Measurements from ENCODE around the gene CTBP1.

CTBP1 gene

GRCh38 chr4:1211371-1211770, 37.6 kb downstream of the CTBP1 start:
- Histone ChIP-seq H3K9ac (ENCODE audit: low read depth in 1 of 2, low read length in 2 of 2) (no peak overlapping the region), H3K36me3 (ENCODE audit: control insufficient read depth in 2 of 2, insufficient read depth in 2 of 2, low read length in 2 of 2) (peaks cover 39 to 43% of the 10 kb centered on the region in 2 donors), H3K27me3 (ENCODE audit: control insufficient read depth in 2 of 2, insufficient read depth in 2 of 2, low read length in 2 of 2) (no peaks in the 10 kb centered on the region), H3K27ac (ENCODE audit: low read depth in 2 of 2, low read length in 2 of 2) (no peak overlapping the region), H3K9me3 (ENCODE audit: control insufficient read depth in 2 of 2, low read length in 2 of 2) (no peaks in the 10 kb centered on the region), H3K4me1 (ENCODE audit: control insufficient read depth in 2 of 2, insufficient read depth in 2 of 2, low read length in 2 of 2) (peaks cover 39 to 51% of the 10 kb centered on the region in 2 donors), H3K4me3 (ENCODE audit: low read length in 2 of 2) (no peak overlapping the region)

DNA sequence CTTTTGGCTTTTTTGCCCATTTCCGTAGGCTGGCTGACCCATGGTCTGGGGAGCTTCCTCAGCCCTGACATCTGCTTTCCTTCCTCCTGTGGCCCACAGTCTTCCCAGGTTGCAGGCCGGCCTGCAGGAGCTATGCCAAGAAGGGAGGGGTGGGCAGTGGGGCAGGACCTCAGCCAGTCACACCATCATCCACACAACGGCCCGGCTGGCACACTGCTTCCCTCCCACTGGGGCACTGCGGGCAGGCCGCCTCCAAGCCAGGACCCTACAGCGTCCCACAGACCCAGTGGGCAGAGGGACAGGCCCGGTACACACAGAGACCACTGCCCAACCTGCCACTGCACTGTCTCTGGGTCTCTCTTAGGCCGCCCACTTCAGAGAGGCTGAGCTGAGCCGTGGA, 38.0 kb downstream of the CTBP1 start:
- Histone ChIP-seq H3K9ac (ENCODE audit: low read depth in 1 of 2, low read length in 2 of 2) (no peak overlapping the region), H3K27me3 (ENCODE audit: control insufficient read depth in 2 of 2, insufficient read depth in 2 of 2, low read length in 2 of 2) (no peaks in the 10 kb centered on the region), H3K36me3 (ENCODE audit: control insufficient read depth in 2 of 2, insufficient read depth in 2 of 2, low read length in 2 of 2) (peaks cover 35 to 40% of the 10 kb centered on the region in 2 donors)

GRCh38 chr4:1210241-1210841, 38.6 kb downstream of the CTBP1 start:
- H3K9ac ChIP-seq (ENCODE audit: low read depth in 1 of 2, low read length in 2 of 2) = no peak overlapping the region
- H3K9me3 ChIP-seq (ENCODE audit: control insufficient read depth in 2 of 2, low read length in 2 of 2) = no peaks in the 10 kb centered on the region
- H3K36me3 ChIP-seq (ENCODE audit: control insufficient read depth in 2 of 2, insufficient read depth in 2 of 2, low read length in 2 of 2) = peaks cover 29 to 33% of the 10 kb centered on the region in 2 donors
- H3K27me3 ChIP-seq (ENCODE audit: control insufficient read depth in 2 of 2, insufficient read depth in 2 of 2, low read length in 2 of 2) = no peaks in the 10 kb centered on the region
- H3K4me1 ChIP-seq (ENCODE audit: control insufficient read depth in 2 of 2, insufficient read depth in 2 of 2, low read length in 2 of 2) = peaks cover 35 to 59% of the 10 kb centered on the region in 2 donors
- peak overlapping the region in 1 of 2 donors; percentile 15 for H3K4me3 ChIP-seq (ENCODE audit: low read length in 2 of 2)
- H3K27ac ChIP-seq (ENCODE audit: low read depth in 2 of 2, low read length in 2 of 2) = peak overlapping the region; percentile 52 to 78

More for the DNA sequence above, 38.0 kb downstream of the CTBP1 start:
- Histone ChIP-seq H3K27ac (ENCODE audit: low read depth in 2 of 2, low read length in 2 of 2) (no peak overlapping the region), H3K4me3 (ENCODE audit: low read length in 2 of 2) (no peak overlapping the region), H3K9me3 (ENCODE audit: control insufficient read depth in 2 of 2, low read length in 2 of 2) (no peaks in the 10 kb centered on the region), H3K4me1 (ENCODE audit: control insufficient read depth in 2 of 2, insufficient read depth in 2 of 2, low read length in 2 of 2) (peaks cover 35 to 53% of the 10 kb centered on the region in 2 donors)

DNA sequence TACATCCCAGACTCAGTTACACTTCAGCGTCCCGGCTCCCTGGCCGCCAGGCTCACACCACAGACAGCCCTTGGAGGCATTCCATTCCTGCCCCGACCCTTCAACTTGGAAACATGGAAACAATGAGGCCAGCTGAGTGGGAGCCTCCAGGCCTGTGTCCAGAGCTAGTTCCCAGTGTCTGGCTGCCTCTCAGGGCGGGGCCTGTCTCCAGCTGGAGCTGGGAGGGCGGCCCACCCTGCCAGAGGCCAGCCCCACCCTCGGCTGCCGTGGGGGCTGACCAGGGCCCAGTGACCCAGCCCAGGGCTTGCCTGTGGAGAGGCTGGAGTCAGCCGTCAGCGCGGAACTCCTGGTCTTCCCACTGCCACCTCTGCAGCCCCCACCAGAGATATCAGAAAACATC, 39.1 kb downstream of the CTBP1 start:
- Histone ChIP-seq H3K27me3 (ENCODE audit: control insufficient read depth in 2 of 2, insufficient read depth in 2 of 2, low read length in 2 of 2) (no peaks in the 10 kb centered on the region), H3K36me3 (ENCODE audit: control insufficient read depth in 2 of 2, insufficient read depth in 2 of 2, low read length in 2 of 2) (peaks cover 24 to 28% of the 10 kb centered on the region in 2 donors), H3K9me3 (ENCODE audit: control insufficient read depth in 2 of 2, low read length in 2 of 2) (no peaks in the 10 kb centered on the region), H3K4me3 (ENCODE audit: low read length in 2 of 2) (peak overlapping the region in 1 of 2 donors; percentile 15), H3K9ac (ENCODE audit: low read depth in 1 of 2, low read length in 2 of 2) (peak overlapping the region in 1 of 2 donors; percentile 44), H3K4me1 (ENCODE audit: control insufficient read depth in 2 of 2, insufficient read depth in 2 of 2, low read length in 2 of 2) (peaks cover 39 to 60% of the 10 kb centered on the region in 2 donors), H3K27ac (ENCODE audit: low read depth in 2 of 2, low read length in 2 of 2) (peak overlapping the region; percentile 52 to 78)

DNA sequence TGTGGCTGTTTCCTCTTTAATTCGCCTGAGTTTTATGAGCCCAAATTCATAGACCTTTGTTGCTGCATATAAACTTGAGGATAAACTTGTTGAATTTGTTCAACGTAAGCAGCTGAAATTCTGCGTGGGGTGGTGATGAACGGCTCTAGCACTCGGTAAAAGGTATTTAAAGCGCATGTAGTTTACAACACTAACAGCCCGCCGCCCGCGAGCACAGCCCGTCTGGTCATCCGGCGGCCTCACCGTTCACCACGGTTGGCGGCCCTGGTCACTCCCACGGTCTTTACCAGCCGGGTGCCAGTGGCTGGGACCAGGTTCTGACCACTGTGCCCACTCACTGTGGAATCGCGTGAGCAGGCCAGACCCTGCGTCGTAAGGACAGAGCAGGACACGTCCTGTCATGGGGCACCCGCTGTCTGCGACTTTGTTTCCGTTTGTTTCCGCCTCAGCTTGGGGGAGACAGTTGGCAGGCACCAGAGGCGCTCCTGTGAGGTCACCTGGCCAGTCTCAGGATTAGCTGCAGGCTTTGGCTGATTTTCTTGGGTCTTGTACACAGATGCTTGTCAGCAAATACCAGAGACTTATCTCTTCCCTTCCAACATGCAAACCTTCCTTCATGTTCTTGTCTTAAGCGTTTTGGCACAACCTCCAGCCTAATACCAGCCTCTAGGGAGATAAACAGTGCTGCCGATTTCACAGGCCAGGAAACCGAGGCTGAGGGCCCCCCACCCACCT, 39.8 kb downstream of the CTBP1 start:
- H3K27me3 ChIP-seq (ENCODE audit: control insufficient read depth in 2 of 2, insufficient read depth in 2 of 2, low read length in 2 of 2) = no peaks in the 10 kb centered on the region
- peak overlapping the region; percentile 52 to 78 for H3K27ac ChIP-seq (ENCODE audit: low read depth in 2 of 2, low read length in 2 of 2)
- H3K9ac ChIP-seq (ENCODE audit: low read depth in 1 of 2, low read length in 2 of 2) = peak overlapping the region in 1 of 2 donors; percentile 44
- peak overlapping the region in 1 of 2 donors; percentile 18 for H3K4me3 ChIP-seq (ENCODE audit: low read length in 2 of 2)
- no peaks in the 10 kb centered on the region for H3K9me3 ChIP-seq (ENCODE audit: control insufficient read depth in 2 of 2, low read length in 2 of 2)
- H3K36me3 ChIP-seq (ENCODE audit: control insufficient read depth in 2 of 2, insufficient read depth in 2 of 2, low read length in 2 of 2) = peaks cover 21 to 22% of the 10 kb centered on the region in 2 donors
- H3K4me1 ChIP-seq (ENCODE audit: control insufficient read depth in 2 of 2, insufficient read depth in 2 of 2, low read length in 2 of 2) = peaks cover 43 to 66% of the 10 kb centered on the region in 2 donors

DNA sequence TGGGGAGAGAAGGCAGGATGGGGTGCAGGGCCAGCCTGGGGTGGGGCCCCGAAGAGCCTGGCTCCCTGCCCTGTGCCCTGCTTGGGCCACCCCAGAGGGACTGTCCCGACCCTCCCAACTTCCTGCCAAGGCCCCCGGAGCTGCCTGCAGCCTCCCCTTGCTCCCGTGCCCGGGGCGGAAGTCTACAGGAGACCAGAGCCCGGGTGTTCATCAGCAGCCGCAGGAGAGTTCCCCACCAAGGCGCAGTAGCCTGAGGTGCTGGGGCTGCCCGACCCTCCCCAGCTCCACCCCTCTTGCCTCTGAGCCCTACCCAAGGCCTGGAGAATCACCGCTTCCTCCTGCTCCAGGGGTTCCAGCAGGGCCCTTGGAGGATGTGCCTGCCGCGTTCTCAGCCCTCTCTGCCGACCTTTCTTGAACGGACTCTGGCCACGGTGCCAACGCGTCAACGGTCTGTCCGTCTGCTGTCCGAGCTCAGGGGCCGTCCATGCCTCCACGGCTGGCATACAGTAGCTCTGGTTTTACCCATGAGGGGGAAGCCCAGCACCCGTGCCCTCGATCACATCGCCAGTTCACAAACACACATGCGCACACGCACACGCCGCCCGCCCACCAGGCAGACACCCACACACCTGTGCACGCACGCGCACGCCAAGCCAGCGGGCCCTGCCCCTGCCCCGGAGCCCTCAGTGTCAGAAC, 40.5 kb downstream of the CTBP1 start:
- Histone ChIP-seq H3K4me3 (ENCODE audit: low read length in 2 of 2) (peak overlapping the region; percentile 18 to 26), H3K9ac (ENCODE audit: low read depth in 1 of 2, low read length in 2 of 2) (peak overlapping the region in 1 of 2 donors; percentile 44), H3K4me1 (ENCODE audit: control insufficient read depth in 2 of 2, insufficient read depth in 2 of 2, low read length in 2 of 2) (peaks cover 45 to 73% of the 10 kb centered on the region in 2 donors), H3K27ac (ENCODE audit: low read depth in 2 of 2, low read length in 2 of 2) (peak overlapping the region; percentile 52 to 78), H3K9me3 (ENCODE audit: control insufficient read depth in 2 of 2, low read length in 2 of 2) (no peaks in the 10 kb centered on the region), H3K36me3 (ENCODE audit: control insufficient read depth in 2 of 2, insufficient read depth in 2 of 2, low read length in 2 of 2) (peaks cover 17% of the 10 kb centered on the region in 2 donors), H3K27me3 (ENCODE audit: control insufficient read depth in 2 of 2, insufficient read depth in 2 of 2, low read length in 2 of 2) (no peaks in the 10 kb centered on the region)

DNA sequence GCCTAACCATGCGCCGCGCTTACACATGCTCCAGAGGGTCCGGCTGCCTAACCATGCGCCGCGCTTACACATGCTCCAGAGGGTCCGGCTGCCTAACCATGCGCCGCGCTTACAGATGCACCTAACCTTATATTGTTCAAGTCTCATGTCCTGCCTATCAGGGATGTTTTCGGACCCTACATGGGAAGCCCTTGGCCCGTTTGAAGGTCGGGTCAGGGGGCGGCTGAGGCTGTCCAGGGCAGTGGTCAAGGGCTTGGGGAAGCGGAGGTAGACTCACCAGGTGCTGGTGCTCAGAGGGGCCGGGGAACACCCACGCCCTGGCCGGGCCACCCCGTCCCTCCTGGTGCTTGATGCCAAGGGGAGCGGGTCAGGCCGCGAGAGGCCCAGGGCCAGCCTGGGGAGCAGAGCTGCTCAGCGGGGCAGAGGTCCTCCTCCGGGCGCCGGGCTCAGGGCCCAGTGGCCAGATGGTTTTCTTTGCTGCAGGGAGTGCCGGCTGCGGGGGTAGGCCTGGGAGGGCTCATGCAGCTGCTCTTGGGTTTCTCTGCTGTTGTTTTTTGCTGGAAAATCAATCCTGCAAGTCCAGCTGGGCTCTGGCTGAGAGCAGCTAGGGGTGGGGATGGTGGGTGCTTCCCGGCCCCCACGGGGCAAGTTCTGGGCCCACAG, 41.2 kb downstream of the CTBP1 start:
- Histone ChIP-seq H3K27ac (ENCODE audit: low read depth in 2 of 2, low read length in 2 of 2) (peak overlapping the region; percentile 52 to 78), H3K36me3 (ENCODE audit: control insufficient read depth in 2 of 2, insufficient read depth in 2 of 2, low read length in 2 of 2) (peaks cover 10 to 12% of the 10 kb centered on the region in 2 donors), H3K9ac (ENCODE audit: low read depth in 1 of 2, low read length in 2 of 2) (peak overlapping the region in 1 of 2 donors; percentile 44), H3K4me3 (ENCODE audit: low read length in 2 of 2) (no peak overlapping the region), H3K4me1 (ENCODE audit: control insufficient read depth in 2 of 2, insufficient read depth in 2 of 2, low read length in 2 of 2) (peaks cover 52 to 76% of the 10 kb centered on the region in 2 donors), H3K9me3 (ENCODE audit: control insufficient read depth in 2 of 2, low read length in 2 of 2) (no peaks in the 10 kb centered on the region), H3K27me3 (ENCODE audit: control insufficient read depth in 2 of 2, insufficient read depth in 2 of 2, low read length in 2 of 2) (no peaks in the 10 kb centered on the region)

GRCh38 chr4:1207157-1207470, 41.8 kb downstream of the CTBP1 start:
- Histone ChIP-seq H3K27ac (ENCODE audit: low read depth in 2 of 2, low read length in 2 of 2) (no peak overlapping the region), H3K4me1 (ENCODE audit: control insufficient read depth in 2 of 2, insufficient read depth in 2 of 2, low read length in 2 of 2) (peaks cover 58 to 76% of the 10 kb centered on the region in 2 donors), H3K36me3 (ENCODE audit: control insufficient read depth in 2 of 2, insufficient read depth in 2 of 2, low read length in 2 of 2) (peaks cover 5 to 7% of the 10 kb centered on the region in 2 donors), H3K4me3 (ENCODE audit: low read length in 2 of 2) (peak overlapping the region in 1 of 2 donors; percentile 8), H3K9me3 (ENCODE audit: control insufficient read depth in 2 of 2, low read length in 2 of 2) (no peaks in the 10 kb centered on the region), H3K27me3 (ENCODE audit: control insufficient read depth in 2 of 2, insufficient read depth in 2 of 2, low read length in 2 of 2) (no peaks in the 10 kb centered on the region), H3K9ac (ENCODE audit: low read depth in 1 of 2, low read length in 2 of 2) (peak overlapping the region in 1 of 2 donors; percentile 44)

GRCh38 chr4:1206299-1207156, 42.4 kb downstream of the CTBP1 start:
- Histone ChIP-seq H3K36me3 (ENCODE audit: control insufficient read depth in 2 of 2, insufficient read depth in 2 of 2, low read length in 2 of 2) (peaks cover 5 to 7% of the 10 kb centered on the region in 2 donors), H3K4me3 (ENCODE audit: low read length in 2 of 2) (peak overlapping the region in 1 of 2 donors; percentile 8), H3K9me3 (ENCODE audit: control insufficient read depth in 2 of 2, low read length in 2 of 2) (no peaks in the 10 kb centered on the region), H3K27ac (ENCODE audit: low read depth in 2 of 2, low read length in 2 of 2) (no peak overlapping the region), H3K4me1 (ENCODE audit: control insufficient read depth in 2 of 2, insufficient read depth in 2 of 2, low read length in 2 of 2) (peaks cover 63 to 79% of the 10 kb centered on the region in 2 donors), H3K9ac (ENCODE audit: low read depth in 1 of 2, low read length in 2 of 2) (no peak overlapping the region), H3K27me3 (ENCODE audit: control insufficient read depth in 2 of 2, insufficient read depth in 2 of 2, low read length in 2 of 2) (no peaks in the 10 kb centered on the region)
